Astrocyte of the cerebellum (primary cell): ENCODE data around the gene ANKEF1.

Source experiments
- DNase-seq: peaks from one replicate; pipeline ENCODE4 v3.0.0-alpha.2; 2011; ENCODE audit warnings: low read depth
- H3K4me3 ChIP-seq: 2 replicates; pipeline ENCODE4 v1.5.1; 2011; ENCODE audit warnings: mild to moderate bottlenecking, low read depth, low read length, moderate library complexity
- in situ Hi-C: cut with HindIII; loops from 2 replicates; pipeline ENCODE4 v1.10.0; 2017; ENCODE audit warnings: low sequenced_read_pairs
- TF ChIP-seq, protein P1 (sequence below): IDR thresholded peaks from 2 replicates; pipeline ENCODE4 v1.5.1; 2012; ENCODE audit warnings: low read length, low read depth, moderate library complexity, mild to moderate bottlenecking; ENCODE audit errors: missing control alignments

Gene ANKEF1

DNA sequence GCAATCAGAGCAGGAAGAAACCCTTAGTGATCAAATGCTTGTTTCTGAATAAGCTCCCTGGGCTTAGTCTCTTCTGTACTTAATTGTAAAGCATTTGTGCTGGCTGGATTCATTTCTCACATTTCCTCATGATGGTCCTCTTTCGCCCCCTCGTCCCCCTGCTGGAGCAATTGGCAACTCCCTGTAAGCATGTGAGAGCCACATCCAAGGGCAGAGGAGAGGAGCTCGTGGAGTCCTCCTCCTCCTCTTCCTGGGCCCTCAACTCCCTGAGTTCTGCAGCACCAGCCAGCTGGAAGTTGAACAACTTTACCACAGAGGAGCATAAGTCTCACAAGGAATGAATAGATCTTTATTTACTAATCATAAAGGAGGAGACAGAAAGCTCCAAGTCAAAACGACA, 12.6 kb downstream of the ANKEF1 start:
- TF ChIP-seq, protein P1, sequence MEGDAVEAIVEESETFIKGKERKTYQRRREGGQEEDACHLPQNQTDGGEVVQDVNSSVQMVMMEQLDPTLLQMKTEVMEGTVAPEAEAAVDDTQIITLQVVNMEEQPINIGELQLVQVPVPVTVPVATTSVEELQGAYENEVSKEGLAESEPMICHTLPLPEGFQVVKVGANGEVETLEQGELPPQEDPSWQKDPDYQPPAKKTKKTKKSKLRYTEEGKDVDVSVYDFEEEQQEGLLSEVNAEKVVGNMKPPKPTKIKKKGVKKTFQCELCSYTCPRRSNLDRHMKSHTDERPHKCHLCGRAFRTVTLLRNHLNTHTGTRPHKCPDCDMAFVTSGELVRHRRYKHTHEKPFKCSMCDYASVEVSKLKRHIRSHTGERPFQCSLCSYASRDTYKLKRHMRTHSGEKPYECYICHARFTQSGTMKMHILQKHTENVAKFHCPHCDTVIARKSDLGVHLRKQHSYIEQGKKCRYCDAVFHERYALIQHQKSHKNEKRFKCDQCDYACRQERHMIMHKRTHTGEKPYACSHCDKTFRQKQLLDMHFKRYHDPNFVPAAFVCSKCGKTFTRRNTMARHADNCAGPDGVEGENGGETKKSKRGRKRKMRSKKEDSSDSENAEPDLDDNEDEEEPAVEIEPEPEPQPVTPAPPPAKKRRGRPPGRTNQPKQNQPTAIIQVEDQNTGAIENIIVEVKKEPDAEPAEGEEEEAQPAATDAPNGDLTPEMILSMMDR, result peak; percentile 58
- H3K4me3 ChIP-seq, result no peak overlapping the region
- no peak for DNase-seq
- in situ Hi-C loops, result no loop called here

GRCh38 chr20:10051185-10051584, 16.4 kb downstream of the ANKEF1 start:
- no peak for DNase-seq
- in situ Hi-C loops, result no loop called here
- TF ChIP-seq, protein P1, result no peak
- H3K4me3 ChIP-seq, result no peak overlapping the region

- in situ Hi-C loops, result no loop called here
- DNase-seq, result no peak
- H3K4me3 ChIP-seq, result no peak overlapping the region
- TF ChIP-seq, protein P1, result no peak
These were observed 24.2 kb downstream of the ANKEF1 start for GRCh38 chr20:10059006-10059405.

DNA sequence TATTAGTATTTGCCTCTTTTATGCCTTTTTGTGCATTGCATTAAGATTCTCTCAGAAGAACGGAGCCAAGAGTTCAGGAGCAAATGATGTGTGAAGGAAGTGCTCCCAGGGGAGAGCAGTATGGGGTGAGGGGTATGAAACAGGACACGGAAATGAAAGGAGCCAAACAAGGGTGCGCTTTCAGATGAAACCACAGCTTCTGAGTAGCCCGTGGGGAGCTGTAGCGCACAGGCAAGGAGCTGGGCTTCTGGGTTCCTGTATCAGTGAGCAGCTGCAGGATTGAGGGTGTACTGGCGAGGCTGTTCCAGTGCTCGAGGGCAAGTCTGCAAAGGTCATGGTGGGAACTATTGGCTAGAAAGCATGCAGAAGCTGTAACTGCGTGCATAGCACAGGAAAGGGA, 25.4 kb downstream of the ANKEF1 start:
- no peak overlapping the region for H3K4me3 ChIP-seq
- TF ChIP-seq, protein P1, result no peak
- in situ Hi-C loops, result no loop called here
- DNase-seq, result no peak

DNA sequence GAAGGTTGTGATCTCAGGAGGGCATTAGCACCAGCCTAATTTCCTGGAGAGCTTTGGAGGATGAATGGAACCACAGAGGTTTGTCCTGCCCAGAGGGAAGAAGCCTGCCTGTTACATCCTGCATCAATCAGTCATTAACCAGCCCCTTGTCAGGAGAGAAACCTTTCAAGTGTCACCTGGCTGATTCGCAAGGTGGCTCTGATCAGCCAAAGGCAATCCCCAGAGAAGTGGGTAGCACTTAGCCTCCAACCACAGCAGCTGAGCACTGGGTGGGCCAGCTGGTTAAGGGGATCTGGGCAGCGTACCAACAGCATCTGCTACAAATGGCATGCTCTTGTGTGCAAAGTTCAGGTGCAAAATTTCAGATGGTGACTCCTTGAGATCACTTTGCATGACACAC, 26.9 kb downstream of the ANKEF1 start:
- TF ChIP-seq, protein P1, result no peak
- H3K4me3 ChIP-seq, result no peak overlapping the region
- no peak for DNase-seq
- in situ Hi-C loops, result no loop called here

DNA sequence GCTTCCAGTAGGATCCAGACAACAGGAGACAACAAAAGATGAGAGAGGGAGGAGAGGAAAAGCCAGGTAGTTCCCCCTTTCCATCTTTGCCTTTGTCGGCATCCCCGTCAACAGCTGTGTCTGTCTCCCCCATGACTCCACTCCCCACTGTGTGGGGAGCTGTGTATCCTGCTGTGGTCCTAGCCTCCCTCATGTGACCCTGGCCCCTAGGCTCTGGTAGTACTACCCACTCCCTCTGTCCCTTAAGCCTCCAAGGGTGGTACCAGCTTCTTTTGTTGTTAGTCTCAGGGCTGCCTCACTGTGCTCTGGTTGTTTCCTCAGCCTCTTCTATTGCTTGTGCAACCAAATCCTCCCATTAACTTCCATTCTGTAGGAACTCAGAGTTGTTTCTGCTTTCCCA, 28.7 kb downstream of the ANKEF1 start:
- in situ Hi-C loops, result no loop called here
- no peak for DNase-seq
- TF ChIP-seq, protein P1, result no peak
- H3K4me3 ChIP-seq, result no peak overlapping the region

DNA sequence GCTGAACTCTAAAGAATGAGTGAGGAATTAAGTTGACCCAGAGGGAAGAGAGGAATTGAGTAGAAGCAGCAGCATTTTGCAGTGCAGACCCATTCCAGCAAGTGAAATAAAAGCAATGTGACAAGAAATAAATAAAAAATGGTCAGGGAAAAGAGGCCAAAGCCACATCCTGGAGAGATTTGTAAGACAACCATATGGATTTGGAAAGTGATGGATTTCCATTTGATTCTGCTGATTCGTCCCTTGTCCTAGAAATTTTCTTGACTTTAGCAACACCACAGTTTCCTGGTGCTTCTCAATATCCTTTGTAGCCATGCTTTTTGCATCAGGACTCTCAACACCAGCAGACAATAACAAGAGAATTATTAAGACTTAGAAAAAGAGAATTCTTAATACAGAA, 29.8 kb downstream of the ANKEF1 start:
- no peak for DNase-seq
- in situ Hi-C loops, result no loop called here
- TF ChIP-seq, protein P1, result no peak
- H3K4me3 ChIP-seq, result no peak overlapping the region
